Ovary (tissue), 9 donors: ENCODE data around the gene GOLIM4. TPM values are rescaled to one million over a fixed set of nuclear protein-coding genes. Genes with fewer than 3 reads are reported as not detected.
"Not testable (repeated sequence)": the region's sequence is repeated elsewhere in the genome, so short reads cannot be mapped to it uniquely, and the experiment has no call there.

ENCODE experiments used
- DNase-seq, 5 donors: peaks; one replicate each; pipeline ENCODE4 v3.0.0-alpha.2; 2019 to 2020
- H3K27ac ChIP-seq, 2 donors: fragments of 200-600 bp; one replicate each; pipeline versions ENCODE4 v1.5.1 to v1.8.0; 2019 to 2022
- H3K27me3 ChIP-seq: fragments of 200-600 bp; one replicate; pipeline ENCODE4 v1.8.0; 2022
- H3K36me3 ChIP-seq: fragments of 200-600 bp; sonication (generic); one replicate; pipeline ENCODE4 v1.5.1; 2019
- H3K4me1 ChIP-seq: one replicate; pipeline ENCODE4 v1.8.1; 2013; ENCODE audit warnings: mild to moderate bottlenecking, moderate library complexity; ENCODE audit not compliant: insufficient read depth
- H3K4me3 ChIP-seq: fragments of 200-600 bp; sonication (generic); one replicate; pipeline ENCODE4 v1.5.1; 2017
- H3K9me3 ChIP-seq, 2 donors: fragments of 200-600 bp in 1 of 2; sonication (generic) in 1 of 2; one replicate each; pipeline versions ENCODE4 v1.5.1 to v1.8.1; 2013 to 2019; ENCODE audit warnings: mild to moderate bottlenecking in 1 of 2, moderate library complexity in 1 of 2
- EP300 ChIP-seq: sonication (generic); formaldehyde crosslinking; IDR thresholded peaks from one replicate; pipeline ENCODE4 v1.6.1; 2017; ENCODE audit warnings: antibody characterized with exemption
- POLR2A ChIP-seq: fragments of 450-650 bp; IDR thresholded peaks from one replicate; pipeline ENCODE4 v1.6.1; 2017; ENCODE audit warnings: antibody characterized with exemption, mild to moderate bottlenecking, moderate library complexity
- WGBS, 3 donors: extraction: QIAGEN DNeasy Blood & Tissue Kit in 1 of 3; methylation state at CpG; one replicate each; pipeline versions ENCODE4 v1.1.5 to v1.1.7; 2013 to 2017; 5-methylcytosine and 5-hydroxymethylcytosine counted together
- intact Hi-C, 4 donors: fragments of 100-400 bp; cut with DNase I; formaldehyde crosslinking; loops; one replicate each; pipeline versions ENCODE4 v1.11.0 to v1.15.1; 2022 to 2023
- polyA plus RNA-seq, 2 donors: library from polyadenylated mRNA; stranded (reverse); fragments of 200-250 nt in 1 of 2; fragments of 350-450 nt in 1 of 2; fragmentation: Illumina TruSeq in 1 of 2; extraction: RNeasy Lipid Tissue Mini Kit (QIAGEN cat#74804) in 1 of 2; gene quantifications; one replicate each; pipeline ENCODE4 v1.2.3, GENCODE V29; 2013 to 2014
- total RNA-seq, 7 donors: library from RNA; depleted of rRNA in 2 of 7; stranded (reverse); fragments of >200 nt in 2 of 7; fragmentation: NEBNext Ultra II Directional in 3 of 7; extraction: Animal tissue kit (Norgen Biotek cat#: 25700) in 3 of 7; gene quantifications; one replicate each; pipeline versions ENCODE4 v1.1.0 to v1.2.4, GENCODE V29; 2016 to 2023
- TF ChIP-seq, protein P1 (sequence below), 3 donors: fragments of 450-650 bp in 2 of 3; fragments of 200-600 bp in 1 of 3; IDR thresholded peaks; one replicate each; pipeline versions ENCODE4 v1.5.1 to v1.8.0; 2016 to 2022; ENCODE audit warnings: antibody characterized with exemption in 3 of 3, mild to moderate bottlenecking in 1 of 3
- donor health status: DM: no; HTN: no; CAD: no; lungs with moderate emphysema.
- donor health status: DM: no; HTN: no; CAD: no.
- donor health status: Bipolar disorder and iron deficiency.
- donor health status: DM: yes; HTN: yes; CAD: no.
- donor health status: DM: no; HTN: no; CAD: no.
- donor health status: DM: yes; HTN: yes; CAD: no.

The GOLIM4 gene
- total and polyA plus RNA-seq, 9 donors: 15.9 to 29.3 (median 24.1) TPM

- H3K9me3 ChIP-seq: no peaks in the 10 kb centered on the region
- 94 to 96% (median 95%) methylated on average over 1 of the region's 1 CpG for WGBS, 3 donors
- TF ChIP-seq POLR2A: no peak
- TF ChIP-seq, protein P1, sequence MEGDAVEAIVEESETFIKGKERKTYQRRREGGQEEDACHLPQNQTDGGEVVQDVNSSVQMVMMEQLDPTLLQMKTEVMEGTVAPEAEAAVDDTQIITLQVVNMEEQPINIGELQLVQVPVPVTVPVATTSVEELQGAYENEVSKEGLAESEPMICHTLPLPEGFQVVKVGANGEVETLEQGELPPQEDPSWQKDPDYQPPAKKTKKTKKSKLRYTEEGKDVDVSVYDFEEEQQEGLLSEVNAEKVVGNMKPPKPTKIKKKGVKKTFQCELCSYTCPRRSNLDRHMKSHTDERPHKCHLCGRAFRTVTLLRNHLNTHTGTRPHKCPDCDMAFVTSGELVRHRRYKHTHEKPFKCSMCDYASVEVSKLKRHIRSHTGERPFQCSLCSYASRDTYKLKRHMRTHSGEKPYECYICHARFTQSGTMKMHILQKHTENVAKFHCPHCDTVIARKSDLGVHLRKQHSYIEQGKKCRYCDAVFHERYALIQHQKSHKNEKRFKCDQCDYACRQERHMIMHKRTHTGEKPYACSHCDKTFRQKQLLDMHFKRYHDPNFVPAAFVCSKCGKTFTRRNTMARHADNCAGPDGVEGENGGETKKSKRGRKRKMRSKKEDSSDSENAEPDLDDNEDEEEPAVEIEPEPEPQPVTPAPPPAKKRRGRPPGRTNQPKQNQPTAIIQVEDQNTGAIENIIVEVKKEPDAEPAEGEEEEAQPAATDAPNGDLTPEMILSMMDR (IDR thresholded peaks at IDR 0.05): no peak
- no peak for TF ChIP-seq EP300
- no peak overlapping the region for H3K27ac ChIP-seq
- DNase-seq: no peak
- H3K4me3 ChIP-seq: no peak overlapping the region
- H3K4me1 ChIP-seq: peaks cover 2% of the 10 kb centered on the region
- H3K27me3 ChIP-seq: no peaks in the 10 kb centered on the region
- intact Hi-C loops: no loop called here
- H3K36me3 ChIP-seq: no peaks in the 10 kb centered on the region
Measured at GRCh38 chr3:168028086-168028485, 67.6 kb downstream of the GOLIM4 start.

DNA sequence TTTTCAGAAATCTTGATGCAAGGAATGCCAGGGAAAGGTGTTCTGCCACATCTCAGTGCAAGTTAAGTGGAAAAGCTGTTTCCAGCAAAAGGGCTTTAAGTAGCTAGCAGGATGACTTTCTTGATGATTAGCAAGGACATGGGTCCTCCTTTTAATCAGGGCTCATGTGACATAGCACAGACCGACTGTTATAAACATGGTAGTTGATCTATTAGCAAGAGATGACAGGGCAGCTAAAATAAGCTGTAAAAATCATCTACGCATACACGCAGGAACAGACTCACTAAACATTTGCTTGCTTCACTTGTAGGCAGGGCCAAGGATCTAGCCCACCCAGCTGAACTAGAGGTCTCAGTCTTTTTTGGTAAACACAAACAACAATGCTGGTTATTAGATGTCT is 69.0 kb downstream of the GOLIM4 start:
- Histone ChIP-seq H3K36me3 (no peaks in the 10 kb centered on the region), H3K27ac (no peak overlapping the region), H3K4me3 (no peak overlapping the region), H3K27me3 (no peaks in the 10 kb centered on the region), H3K4me1 (peaks cover 2% of the 10 kb centered on the region), H3K9me3 (no peaks in the 10 kb centered on the region)
- no peak for DNase-seq
- 95 to 98% (median 97%) methylated on average over 3 of the region's 3 CpGs for WGBS, 3 donors
- intact Hi-C loops: no loop called here
- TF ChIP-seq EP300 (no peak), POLR2A (no peak)
- TF ChIP-seq, protein P1 (IDR thresholded peaks at IDR 0.05): no peak

DNA sequence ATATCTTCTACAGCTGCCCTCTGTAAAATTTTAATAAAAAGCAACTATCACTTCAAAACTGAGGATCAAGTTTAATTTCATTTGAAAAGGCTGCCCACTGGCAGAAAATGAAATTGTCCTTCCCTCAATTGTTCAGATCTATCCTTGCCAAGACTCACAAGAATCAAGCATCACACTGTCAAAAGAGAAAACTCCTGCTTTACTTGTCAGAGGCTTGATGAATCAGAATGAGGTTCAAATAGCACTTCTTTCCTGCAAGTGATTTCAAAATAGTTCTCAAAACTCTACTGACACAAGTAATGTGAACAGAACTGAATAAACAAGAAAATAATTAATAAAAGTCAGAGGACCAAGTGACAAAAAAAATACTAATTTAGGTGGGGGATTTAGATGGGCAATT is 70.6 kb downstream of the GOLIM4 start:
- intact Hi-C loops: no loop called here
- no peak overlapping the region for H3K27ac ChIP-seq
- TF ChIP-seq, protein P1 (IDR thresholded peaks at IDR 0.05): no peak
- no peak overlapping the region for H3K4me3 ChIP-seq
- DNase-seq: no peak
- no peaks in the 10 kb centered on the region for H3K9me3 ChIP-seq
- no peaks in the 10 kb centered on the region for H3K36me3 ChIP-seq
- no peaks in the 10 kb centered on the region for H3K27me3 ChIP-seq
- H3K4me1 ChIP-seq: peaks cover 2% of the 10 kb centered on the region

GRCh38 chr3:168024537-168024941 is 71.2 kb downstream of the GOLIM4 start:
- no peak for TF ChIP-seq POLR2A
- no peak for DNase-seq
- Histone ChIP-seq H3K9me3 (no peaks in the 10 kb centered on the region), H3K27ac (no peak overlapping the region), H3K4me1 (peaks cover 2% of the 10 kb centered on the region), H3K27me3 (no peaks in the 10 kb centered on the region), H3K4me3 (no peak overlapping the region), H3K36me3 (no peaks in the 10 kb centered on the region)
- intact Hi-C loops: no loop called here
- 66 to 82% (median 72%) methylated on average over 5 of the region's 5 CpGs for WGBS, 3 donors

DNA sequence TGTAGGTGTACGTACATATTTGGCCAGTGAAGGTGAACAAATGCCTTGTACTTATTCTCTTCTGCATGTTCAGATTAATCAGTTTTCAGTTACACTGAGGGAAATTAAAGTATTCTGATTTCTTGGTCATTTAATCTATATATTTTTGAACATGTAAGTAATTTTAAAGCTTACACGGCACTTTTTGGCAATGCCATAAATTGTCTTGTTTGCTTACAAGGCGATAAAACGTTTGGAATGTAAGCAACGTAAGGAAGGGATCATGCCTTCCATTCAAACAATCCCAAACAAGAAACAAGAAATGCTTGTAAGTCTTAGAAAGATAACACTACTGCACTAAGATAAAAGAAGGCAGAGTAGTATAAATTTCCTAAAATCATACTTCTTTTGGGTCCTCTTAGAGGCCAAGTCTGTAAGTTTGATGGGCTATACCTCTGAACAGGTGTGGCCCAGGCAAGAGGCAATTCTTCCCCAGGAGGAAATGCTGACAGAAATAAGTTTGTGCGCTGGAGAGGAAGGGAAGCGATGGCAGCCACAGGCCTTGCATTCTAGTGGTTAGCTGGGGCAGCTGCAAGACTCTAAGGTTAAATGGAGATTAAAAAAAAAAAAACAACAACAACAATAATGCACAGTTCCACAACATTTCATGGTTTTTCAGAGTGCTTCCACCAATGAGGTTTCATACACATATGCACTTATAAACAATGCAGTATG is 73.8 kb downstream of the GOLIM4 start:
- no peak overlapping the region for H3K4me3 ChIP-seq
- no peaks in the 10 kb centered on the region for H3K36me3 ChIP-seq
- intact Hi-C loops: no loop called here
- 41 to 55% (median 48%) methylated on average over 7 of the region's 7 CpGs for WGBS, 3 donors
- no peak for DNase-seq
- TF ChIP-seq POLR2A: no peak
- no peak for TF ChIP-seq EP300
- TF ChIP-seq, protein P1 (IDR thresholded peaks at IDR 0.05): no peak
- no peaks in the 10 kb centered on the region for H3K27me3 ChIP-seq
- H3K4me1 ChIP-seq: peaks cover 2% of the 10 kb centered on the region
- H3K9me3 ChIP-seq: no peaks in the 10 kb centered on the region
- H3K27ac ChIP-seq: no peak overlapping the region

- DNase-seq, H3K27ac ChIP-seq, H3K27me3 ChIP-seq, H3K4me1 ChIP-seq, H3K36me3 ChIP-seq, H3K9me3 ChIP-seq, H3K4me3 ChIP-seq, intact Hi-C loops: not testable (repeated sequence)
- WGBS, 3 donors: 86 to 94% (median 92%) methylated on average over 16 to 17 of the region's 17 CpGs
Measured at GRCh38 chr3:168011280-168011679, 84.4 kb downstream of the GOLIM4 start.
